Ammon's horn (tissue), 1 donor: Measurements from ENCODE around the gene WDR76.

Experiments used
- DNase-seq: peaks from one replicate; pipeline ENCODE4 v3.0.0-alpha.2; 2016; ENCODE audit warnings: low spot score

WDR76 gene

DNA sequence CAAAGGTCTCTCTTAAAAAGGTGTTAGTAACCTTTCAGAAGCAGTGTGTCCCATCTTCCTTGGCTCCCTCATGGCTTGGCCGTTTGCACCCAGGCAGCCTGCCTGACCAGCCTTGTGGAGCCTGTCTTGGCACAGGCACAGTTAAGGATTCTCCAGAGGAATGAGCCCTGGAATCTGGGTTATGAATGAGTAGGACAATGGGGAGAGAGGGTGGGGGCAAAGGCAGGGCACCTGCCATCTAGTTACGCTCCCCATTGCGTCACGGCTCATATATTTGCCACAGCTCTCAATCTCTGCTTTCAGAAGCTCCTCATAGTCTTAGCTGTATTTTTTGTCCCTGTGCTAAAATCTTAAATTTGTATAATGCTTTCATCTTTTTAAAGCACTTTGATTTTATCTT, 50.6 kb downstream of the WDR76 start:
- DNase-seq = no peak

DNA sequence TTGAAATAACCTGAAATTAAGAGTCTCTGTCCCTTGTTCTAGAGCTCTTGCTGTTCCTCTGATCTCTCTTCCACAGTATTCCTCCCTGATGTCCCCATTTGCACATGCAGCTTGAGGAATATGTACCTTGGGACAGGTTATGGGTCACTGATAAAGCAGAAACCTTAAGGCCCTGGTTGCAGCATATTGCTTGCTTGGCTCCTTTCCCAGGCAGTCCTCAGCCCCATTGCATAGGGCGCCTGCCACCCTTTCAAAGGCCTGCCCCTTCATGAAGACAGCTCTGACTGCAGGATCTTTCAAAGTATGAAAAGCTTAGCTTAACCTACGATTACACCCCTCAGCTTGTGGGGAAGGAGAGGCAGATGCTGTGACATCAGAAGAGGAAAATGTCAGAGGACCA, 51.6 kb downstream of the WDR76 start:
- no peak for DNase-seq

DNA sequence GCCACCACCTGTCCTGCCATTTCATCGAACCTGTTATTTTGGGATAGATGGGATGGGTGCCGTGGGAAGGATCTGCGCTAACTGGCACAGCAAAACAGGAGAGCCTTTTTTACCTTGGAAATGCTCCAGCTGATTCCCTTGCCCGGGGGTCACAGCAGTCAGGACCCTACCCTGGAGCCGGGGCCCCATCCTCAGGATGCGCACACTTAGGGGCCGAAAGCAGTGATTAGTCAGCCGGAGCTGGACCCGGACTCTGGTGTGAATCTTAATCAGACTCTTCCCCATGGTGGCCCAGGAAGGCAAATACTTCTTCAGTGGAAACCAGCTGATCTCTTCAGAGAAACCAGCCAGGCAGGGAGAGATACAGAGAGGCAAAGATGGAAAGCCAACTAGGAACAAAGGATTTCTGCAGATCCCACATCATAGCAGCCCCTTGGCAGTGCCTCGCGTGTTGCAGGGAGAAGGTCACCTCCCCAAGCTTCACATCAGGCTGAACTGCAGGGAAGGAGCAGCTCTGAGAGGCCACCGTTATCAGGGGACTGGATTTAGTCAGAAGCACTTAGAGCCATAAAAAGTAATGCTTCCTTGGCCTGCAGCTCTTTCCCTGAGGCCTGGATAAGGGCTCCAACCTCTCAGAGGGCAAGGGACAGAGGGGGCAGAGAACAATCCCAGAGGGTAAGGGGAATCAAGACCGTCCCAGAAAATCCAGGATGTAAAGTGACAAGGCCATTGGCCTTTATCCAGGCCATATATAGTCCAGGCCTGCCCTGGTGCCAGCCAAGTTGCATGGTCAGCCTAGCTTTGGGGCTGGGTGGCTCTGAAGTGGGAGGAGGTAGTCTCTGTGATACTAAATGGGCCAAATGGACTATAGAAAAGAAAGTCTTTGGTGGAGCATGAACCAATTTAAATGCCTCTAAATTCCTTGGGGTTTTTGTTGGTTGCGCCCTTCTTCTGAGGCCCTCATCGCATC, 52.9 kb downstream of the WDR76 start:
- DNase-seq = no peak

DNA sequence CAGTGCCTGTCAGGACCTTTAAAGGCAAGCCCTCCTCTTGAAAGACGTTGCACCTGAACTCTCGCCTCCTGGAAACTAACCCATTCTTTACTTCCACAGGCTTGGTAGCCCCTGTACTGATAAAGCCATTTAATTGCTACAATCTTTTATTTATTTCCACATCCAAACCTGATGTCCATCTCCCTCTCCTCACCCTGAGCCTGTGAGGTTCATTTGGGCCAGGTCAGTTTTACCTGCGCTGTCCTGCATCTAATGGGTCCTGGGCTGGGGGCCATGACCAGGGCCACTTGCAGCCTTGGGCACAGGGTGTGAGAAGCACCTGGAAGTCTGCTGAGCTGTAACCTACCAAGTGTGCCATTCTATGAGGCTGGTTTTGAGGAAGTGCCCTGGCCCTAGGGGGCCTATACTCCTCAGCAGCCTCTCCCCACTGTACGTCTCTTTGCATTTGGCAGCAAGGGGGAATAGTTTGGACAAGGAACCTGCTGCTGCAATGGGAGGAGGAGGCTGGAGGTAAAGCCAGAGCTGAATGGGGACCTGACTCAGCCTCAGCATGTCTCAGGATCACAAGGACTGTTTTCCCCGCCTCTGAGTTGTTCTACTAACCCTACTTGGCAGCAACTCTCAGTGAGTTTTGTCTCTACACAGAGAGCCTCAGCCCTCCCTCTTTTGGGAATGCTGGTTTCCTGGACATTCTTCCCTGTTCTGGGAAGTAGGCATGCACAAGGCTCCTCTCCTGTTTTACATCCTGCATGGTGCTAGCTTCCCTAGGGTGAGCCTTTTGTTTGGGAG, 53.8 kb downstream of the WDR76 start:
- DNase-seq = peak; percentile 21

DNA sequence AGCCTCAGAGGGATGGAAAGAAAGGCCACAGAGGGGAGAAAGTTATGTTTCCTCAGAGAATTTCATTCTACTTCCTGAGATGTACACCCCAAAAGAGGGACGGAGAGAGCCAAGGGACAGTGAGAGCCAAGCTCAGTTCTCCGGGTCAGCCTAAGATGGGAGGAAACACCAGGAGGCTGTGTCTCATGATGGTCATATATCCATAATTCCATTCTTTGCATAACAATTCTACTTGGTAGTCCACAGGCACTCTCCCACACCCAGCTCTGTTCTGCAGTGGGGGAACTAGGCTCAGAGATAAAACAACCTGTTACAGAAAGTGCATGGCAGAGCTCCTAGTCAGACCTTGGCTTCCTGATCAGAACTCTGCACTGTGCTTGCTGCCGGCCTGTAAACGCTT, 54.4 kb downstream of the WDR76 start:
- DNase-seq = no peak

DNA sequence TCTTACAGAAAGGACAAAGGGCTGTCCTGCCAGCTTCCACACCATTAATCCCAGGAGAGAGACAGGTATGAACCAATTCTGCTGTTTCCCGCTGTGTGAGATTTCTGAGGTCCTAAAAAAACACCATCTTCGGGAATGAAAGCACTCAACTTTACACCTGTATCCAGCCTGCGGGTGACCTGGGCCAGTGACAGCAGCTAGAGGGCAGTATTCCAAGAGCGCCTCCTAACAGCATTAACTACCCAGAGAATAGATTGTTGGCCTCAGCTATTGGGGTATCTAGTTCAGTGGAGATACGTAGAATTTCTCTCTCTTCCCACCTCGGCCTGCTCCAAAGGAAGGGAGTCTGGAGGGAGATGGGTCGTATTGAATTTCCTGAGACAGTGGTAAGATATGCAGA, 55.1 kb downstream of the WDR76 start:
- DNase-seq = no peak

DNA sequence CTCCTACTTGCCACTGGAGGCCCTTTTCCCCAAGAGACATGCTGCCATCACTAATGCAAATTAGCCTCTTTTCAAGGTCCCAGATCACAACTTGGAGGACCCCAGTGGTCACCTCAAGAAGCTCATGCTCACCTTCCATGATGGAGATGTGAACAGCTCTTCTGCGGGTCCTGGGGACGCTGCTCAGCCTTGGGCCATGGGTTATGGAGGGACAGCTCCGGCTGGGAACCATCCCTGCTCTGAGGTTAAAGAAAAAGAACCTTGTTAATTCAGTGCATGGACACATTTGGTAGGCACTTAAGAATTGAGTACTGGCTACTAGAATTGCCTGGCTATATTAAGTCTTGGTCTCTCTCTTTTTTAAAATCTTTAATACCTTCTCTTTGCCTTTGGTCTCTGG, 56.8 kb downstream of the WDR76 start:
- DNase-seq = no peak

DNA sequence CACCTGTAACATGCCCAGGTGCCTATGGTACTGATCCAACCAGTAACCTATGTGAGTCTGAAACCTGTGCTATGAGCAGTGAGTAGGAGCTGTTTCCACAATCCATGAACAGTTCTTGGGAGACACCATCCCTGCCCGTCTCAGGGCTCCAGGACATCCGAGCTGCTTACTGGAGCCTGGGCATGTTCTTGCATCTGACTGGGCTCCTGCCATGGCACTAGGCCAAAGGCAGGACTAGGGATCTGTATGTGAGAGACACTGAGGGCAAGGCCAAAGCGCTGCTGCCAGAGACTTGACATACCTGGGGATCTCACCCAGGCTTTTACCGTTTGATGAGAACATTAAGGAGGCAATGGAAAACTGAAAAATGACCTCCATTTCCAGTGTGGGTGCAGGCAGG, 59.8 kb downstream of the WDR76 start:
- no peak for DNase-seq

DNA sequence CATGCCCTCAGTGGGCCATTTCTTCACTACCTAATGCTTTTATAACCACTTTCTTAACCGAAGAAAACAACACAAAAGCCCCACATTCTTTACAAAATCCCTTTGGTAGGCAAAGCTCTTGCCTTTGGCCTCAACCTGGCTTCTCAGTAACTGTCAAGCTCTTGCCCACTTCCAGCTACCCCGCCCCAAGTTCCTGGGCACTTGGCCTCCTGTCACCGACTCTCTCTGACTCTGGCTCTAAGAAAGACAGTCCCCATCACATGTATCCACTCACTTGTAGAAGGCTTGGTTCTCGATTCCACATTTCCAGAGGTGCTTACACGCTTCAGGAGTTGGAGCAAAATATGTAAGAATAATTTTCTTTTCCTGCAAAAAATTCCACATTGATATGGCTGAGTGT, 61.1 kb downstream of the WDR76 start:
- DNase-seq = no peak

DNA sequence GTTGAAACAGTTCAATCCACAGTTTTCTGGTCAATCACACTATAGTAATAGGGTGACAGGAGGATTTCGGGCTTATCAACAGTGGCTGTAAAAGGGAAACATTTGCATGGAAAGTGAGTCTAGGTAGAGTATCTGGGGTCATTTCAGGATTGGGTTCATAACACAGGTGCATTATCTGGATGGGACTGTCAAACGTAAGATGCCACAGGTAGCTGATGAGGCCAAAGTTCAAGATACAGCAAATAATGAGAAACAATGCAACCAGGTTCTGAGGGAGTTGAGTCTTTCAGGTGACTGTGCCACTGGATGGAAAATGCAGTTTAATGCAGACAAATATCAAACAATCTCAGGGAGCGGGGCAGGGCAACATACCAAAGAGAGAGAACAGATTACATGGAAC, 62.2 kb downstream of the WDR76 start:
- DNase-seq = no peak

DNA sequence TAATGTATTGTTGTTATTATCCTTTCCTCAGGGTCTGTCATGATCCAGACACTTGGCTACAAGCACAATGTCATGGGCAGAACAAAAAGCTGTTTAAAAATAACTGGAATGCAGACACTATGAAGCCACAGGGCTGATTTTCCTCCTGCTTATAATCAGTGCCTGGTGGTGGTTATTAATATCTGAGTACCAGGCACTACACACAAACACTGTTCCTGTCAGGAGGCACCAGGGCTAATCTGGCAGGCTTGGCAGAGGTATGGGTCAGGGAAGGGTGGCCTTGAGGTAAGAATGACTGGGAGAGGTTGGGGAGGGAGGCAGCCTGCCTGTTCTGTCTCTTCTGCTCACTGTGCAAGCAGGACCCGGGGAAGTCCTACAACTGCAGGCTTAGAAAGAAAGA, 67.2 kb downstream of the WDR76 start:
- DNase-seq = no peak

DNA sequence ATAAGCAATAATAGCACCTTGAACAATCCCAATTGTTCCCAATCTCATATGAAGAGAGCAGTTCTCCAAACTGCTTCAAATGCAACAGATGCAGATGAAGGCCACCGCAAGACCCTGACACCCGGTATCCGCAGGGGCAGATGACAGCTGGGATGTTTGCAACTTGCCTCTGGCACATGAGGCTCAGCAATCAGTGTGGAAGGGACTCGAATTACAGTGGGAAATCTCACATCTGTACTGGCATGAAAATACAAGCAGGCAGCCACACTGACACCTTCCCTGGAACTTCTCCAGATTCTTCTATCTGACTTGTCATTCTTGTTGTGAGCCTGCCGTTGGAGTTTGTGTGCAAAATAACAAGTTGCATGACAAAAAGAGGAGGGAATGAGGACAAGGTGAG, 68.8 kb downstream of the WDR76 start:
- DNase-seq = no peak

DNA sequence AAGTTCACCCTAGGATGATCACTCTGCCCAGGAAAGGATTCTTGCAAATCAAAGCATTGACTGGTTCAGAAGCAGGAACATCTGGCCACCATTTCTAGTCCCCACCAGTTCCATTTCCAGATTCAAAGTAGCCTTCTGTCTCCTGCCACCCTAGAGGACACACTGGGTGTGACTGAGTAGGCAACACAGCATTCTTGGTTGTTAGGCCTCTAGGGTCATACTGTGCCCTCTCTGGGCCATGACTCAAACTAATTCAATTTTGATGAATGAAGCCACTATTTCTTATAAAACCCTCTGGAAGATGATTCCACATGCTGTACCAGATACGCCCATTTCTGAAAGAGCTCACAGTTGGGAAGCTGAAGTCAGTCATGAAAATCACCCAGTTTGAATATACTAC, 69.7 kb downstream of the WDR76 start:
- no peak for DNase-seq

DNA sequence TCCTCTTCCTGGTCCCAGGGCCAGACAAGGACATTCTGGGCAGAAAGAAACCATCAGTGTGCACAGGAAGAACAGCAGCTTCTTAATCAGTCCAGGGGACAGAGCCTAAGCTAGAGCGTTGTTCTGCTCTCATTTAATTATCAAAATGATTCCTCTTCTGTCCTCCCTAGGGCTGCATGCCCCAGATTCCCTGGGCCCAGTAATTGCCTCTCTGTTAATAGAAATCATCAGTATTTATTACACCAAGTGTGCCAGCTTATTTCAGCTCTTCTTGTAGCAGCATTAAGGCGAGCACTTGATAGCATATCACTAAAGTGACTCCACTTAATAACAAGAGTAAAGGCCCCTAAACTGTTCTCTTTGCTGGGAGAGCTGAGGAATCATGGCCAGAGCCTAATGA, 72.1 kb downstream of the WDR76 start:
- no peak for DNase-seq

DNA sequence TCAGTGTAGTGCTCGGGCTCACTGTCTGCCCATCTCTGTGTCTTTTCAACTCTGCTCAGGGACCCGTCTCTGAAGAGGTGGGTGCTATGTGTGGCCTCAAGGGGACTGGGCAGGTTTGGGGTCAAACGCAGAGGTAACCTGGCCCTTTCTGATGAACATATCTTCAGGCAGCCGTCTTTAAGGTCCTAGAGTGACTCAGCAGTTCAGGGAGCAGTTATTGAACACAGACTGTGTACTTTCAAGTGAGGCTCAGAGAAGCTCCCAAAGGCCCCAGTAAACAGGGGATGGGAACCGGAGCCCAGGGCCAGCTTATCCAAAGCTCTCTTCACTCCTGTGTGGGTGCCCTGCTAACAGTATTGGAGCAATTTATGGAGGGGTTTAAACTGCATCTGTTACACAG, 73.1 kb downstream of the WDR76 start:
- no peak for DNase-seq

DNA sequence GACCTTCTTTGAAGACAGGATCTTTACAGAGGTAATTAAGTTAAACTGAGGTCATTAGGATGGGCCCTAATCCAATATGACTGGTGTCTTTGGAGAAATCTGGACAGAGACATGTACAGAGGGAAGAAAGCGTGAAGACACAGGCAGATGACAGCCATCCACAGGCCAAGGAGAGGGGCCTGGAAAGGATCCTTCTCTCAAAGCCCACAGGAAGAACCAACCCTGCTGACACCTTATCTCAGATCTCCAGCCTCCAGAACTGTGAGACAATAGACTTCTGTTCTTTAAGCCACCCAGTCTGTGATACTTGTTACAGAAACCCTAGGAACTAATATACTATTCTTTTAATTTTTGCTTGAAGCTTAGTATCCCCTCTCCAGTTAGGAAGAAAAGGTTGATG, 74.2 kb downstream of the WDR76 start:
- DNase-seq = no peak

DNA sequence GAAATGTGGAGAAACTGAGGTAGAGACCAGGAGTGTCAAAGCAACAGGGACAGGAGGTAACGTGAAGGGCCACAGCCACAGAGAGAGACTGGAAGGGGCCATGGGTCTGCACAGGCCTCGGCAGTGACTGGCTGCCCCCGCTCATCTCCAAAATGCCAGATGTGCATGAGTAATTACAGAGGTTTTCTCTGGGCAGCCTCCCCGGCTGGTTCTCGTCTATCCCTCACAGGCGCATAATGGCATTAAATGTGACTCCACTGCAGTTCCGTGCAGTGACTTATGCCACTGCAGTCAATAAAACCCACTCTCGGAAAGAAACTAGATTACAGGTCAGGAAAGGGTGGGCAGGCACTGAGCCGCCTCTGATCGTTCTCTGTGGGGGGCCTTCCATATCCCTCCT, 74.7 kb downstream of the WDR76 start:
- DNase-seq = no peak

DNA sequence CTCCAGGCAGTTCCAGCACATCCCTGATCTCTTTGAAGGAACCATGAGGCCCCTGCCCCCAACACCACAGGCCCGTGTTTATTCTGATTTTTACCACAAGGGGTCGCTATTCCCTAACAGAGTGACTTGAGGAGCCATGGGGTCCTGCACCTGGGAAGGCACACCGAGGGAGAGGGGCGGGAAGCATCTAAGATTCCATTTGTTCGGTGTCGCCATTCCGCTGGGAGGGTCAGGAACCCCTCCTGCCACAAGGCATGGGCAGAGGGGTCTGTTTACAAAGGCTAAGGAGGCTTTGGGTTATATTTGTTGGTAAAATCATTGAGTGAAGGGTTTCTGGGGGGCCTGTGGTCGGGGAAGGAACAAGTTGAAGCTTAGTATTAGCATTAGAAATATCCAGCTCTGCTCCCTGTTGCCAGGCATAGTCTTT, 77.1 kb downstream of the WDR76 start:
- DNase-seq = peak; percentile 58

DNA sequence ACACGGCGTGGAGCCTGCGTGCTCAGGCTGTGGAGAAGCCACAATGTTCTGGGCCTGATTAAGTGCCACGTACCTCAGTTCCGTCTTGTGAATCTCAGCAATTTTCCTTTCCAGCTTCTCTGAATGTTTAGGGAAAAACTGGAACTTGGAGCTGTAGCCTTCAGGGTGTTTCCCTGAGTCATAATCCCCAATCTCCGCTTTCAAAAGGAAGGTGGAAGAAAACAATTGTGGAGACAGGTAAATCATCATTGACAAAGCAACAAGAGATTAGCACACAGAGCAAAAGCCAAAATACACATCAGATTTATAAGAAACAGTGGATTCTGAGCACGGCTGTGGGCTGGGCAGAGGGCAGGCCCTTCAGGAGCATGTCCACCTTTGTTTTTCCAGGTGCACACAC, 79.0 kb downstream of the WDR76 start:
- DNase-seq = no peak

DNA sequence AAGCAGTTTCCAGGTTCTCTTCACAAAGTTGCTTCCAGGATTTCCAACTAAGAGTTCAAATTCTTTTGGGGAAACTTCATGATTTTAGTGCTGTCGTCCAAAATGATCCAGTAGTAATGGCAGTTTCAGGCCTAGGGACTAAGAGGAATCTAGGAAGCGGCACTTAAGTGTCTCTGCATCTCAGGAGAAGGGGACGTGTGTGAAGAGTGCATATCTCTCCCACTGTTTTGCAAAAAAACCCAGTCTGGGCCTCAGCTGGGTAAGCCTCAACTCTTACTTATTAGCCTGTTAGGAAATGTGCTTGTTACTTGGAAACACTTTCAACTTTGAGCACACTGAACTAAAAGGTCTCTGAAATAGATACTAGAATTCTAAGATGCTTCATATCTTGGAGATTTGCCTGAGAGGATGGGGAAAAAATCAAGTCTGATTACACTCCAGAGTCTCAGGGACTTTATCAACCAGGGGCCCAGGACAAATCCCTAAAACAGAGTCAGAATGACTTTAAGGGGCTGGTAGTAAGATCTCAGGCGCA, 81.8 kb downstream of the WDR76 start:
- no peak for DNase-seq

DNA sequence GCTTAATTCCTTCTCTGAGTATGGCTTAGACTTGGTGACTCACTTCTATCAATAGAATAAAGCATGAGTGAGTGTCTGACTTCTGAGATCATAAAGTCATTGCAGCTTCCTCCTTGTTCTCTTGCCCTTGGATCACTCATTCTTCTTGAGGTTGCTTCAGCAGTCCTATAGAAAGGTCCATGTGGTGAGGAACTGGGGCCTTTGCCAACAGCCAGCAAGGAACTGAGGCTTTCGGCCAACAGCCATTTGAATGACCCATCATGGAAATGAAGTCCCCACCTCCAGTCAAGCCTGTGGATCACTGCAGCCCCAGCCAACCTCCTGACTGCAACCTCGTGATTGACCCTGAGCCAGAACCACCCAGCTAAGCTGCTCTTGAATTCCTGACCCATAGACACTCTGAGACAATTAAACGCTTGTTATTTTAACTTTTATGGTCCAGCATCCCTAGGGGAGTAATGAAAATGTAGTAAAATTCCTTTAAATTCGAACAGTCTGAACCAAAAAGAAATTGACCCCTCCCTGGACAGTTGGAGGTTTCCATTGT, 84.5 kb downstream of the WDR76 start:
- peak; percentile 80 for DNase-seq

DNA sequence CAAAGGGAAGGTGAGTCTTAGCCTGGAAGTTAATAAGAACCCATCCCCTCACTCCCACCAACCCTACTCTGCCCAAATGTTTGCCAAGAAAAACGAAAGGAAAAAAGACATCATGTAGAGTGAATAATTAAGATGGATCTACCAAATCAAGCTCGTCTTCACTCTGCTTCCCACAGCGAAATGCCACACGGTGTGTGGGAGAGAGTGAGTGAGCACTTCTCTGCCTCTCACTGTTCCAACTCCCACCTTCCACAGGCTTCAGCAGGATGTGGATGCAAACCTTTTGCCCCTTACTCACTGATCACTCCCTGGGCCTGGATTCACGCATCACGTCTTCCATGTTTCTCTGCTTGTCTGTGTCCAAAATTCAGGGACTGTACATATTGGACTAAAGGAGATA, 85.4 kb downstream of the WDR76 start:
- peak; percentile 59 for DNase-seq
